ENCODE data around the gene LRRC30.

DNA sequence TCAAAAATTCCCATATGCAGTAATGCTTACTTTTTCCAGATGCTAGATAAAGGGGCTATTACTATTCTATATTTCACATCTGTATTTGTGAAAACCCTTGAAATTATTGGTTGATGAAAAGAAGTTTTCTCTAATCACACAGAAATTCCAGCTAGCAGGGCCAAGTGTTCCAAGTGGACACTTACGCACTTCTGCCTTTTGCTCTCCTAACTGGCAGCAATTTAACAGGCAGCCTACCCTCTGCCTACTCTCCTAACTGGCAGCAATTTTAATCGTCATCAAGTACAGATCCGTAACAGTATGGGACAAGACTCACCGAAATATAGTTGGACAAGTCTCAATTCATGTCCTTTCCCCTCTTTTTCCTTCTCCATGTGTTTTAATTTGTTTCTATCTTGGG, 12.0 kb downstream of the LRRC30 start:
- TF ChIP-seq, protein P1, sequence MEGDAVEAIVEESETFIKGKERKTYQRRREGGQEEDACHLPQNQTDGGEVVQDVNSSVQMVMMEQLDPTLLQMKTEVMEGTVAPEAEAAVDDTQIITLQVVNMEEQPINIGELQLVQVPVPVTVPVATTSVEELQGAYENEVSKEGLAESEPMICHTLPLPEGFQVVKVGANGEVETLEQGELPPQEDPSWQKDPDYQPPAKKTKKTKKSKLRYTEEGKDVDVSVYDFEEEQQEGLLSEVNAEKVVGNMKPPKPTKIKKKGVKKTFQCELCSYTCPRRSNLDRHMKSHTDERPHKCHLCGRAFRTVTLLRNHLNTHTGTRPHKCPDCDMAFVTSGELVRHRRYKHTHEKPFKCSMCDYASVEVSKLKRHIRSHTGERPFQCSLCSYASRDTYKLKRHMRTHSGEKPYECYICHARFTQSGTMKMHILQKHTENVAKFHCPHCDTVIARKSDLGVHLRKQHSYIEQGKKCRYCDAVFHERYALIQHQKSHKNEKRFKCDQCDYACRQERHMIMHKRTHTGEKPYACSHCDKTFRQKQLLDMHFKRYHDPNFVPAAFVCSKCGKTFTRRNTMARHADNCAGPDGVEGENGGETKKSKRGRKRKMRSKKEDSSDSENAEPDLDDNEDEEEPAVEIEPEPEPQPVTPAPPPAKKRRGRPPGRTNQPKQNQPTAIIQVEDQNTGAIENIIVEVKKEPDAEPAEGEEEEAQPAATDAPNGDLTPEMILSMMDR (IDR thresholded peaks at IDR 0.05), result no peak
- TF ChIP-seq POLR2A (IDR thresholded peaks at IDR 0.05), result no peak

Data from vagina (tissue), 2 donors.